ENCODE measurements around the gene TBC1D23.
"Not testable (repeated sequence)": the region's sequence is repeated elsewhere in the genome, so short reads cannot be mapped to it uniquely, and the experiment has no call there.

The TBC1D23 gene

GRCh38 chr3:100254168-100254777, 6.5 kb upstream of the TBC1D23 start:
- peak in 1 of 3 experiments; percentile 11 for DNase-seq (ENCODE audit: low read depth in 2 of 3, low spot score in 2 of 3)

- DNase-seq (ENCODE audit: low read depth in 2 of 3, low spot score in 2 of 3), result no peak
Observed at GRCh38 chr3:100256731-100257151, 4.1 kb upstream of the TBC1D23 start.

GRCh38 chr3:100257586-100257985, 3.2 kb upstream of the TBC1D23 start:
- DNase-seq (ENCODE audit: low read depth in 2 of 3, low spot score in 2 of 3), result no peak

- no peak for DNase-seq (ENCODE audit: low read depth in 2 of 3, low spot score in 2 of 3)
Observed at GRCh38 chr3:100260081-100260684, 609 bp upstream of the TBC1D23 start.

DNA sequence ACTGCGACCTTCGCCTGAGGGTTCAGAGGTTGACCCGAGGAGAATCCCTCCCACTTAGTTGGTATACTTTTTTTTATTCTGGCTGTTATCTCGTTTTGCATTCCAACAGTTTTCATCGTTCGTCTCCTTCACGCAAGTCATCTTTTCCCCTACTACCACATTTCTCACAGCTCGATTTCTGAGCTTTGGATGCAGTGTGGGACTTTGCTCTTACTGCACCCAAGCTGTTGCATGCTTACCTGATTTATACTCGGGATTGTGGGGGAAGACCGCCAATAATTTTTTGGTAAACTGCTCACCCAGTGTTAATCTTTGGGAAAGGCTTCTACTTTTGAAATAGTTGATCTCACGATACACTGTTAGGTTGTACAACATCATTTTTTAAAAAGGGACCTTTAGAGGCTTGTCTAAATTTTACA, 702 bp downstream of the TBC1D23 start:
- DNase-seq (ENCODE audit: low read depth in 2 of 3, low spot score in 2 of 3), result no peak

GRCh38 chr3:100262925-100263324, 2.1 kb downstream of the TBC1D23 start:
- not testable (repeated sequence) for DNase-seq (ENCODE audit: low read depth in 2 of 3, low spot score in 2 of 3)

DNA sequence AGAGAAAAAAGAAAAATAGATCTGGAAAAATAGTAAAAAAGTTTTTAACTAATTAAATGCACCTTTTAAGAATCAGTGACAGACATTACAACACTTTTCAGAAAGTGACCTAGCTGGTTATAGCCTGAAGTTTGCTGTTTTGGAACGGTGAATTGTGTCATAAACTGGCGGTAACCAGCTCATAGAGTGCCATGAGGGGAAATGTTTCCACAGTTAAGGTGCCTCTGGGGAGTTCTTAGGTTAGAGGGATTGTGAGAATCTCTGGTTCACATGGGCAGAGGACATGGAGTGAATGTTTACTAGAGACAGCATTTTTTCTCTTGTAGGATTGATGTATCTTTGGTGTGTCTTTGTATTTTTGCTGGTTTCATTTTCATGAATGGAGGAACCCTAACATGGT, 2.8 kb downstream of the TBC1D23 start:
- no peak for DNase-seq (ENCODE audit: low read depth in 2 of 3, low spot score in 2 of 3)

DNA sequence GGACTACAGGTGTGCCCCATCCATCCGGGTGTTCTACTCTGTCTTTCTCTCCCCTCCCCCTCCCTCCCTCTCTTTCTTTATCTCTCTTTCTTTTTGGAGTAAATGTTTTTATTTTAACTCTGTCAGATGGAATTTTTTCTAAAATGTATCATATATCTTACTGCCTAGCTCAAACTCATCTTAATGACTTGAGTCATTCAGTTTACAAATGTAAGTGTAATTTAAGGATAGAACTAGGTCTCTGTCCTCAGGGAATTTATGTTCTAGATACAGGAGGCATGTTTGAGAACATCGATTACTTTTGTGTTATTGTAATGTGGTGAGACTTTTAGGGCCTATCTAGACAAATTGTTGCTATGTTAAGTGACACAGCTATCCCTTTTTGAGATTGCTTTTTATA, 3.5 kb downstream of the TBC1D23 start:
- DNase-seq (ENCODE audit: low read depth in 2 of 3, low spot score in 2 of 3), result no peak

DNA sequence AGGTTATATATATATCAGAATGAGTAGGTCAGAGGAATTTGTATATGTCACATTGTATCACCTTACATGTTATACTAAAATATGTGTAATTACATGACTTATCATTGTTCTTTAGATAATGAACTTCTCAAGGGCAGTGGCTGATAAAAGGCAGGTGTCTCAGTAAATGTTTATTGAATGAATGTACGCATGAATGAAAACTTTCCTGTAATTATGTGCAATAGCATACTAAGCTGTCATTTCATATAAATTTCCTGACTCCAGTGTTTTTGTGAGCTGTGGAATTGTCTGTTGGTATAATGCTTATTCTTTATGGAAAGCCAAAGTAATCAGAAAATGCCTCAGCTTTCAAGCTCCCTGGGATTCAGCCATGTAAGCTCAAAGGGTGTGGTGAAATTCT, 4.2 kb downstream of the TBC1D23 start:
- no peak for DNase-seq (ENCODE audit: low read depth in 2 of 3, low spot score in 2 of 3)

DNA sequence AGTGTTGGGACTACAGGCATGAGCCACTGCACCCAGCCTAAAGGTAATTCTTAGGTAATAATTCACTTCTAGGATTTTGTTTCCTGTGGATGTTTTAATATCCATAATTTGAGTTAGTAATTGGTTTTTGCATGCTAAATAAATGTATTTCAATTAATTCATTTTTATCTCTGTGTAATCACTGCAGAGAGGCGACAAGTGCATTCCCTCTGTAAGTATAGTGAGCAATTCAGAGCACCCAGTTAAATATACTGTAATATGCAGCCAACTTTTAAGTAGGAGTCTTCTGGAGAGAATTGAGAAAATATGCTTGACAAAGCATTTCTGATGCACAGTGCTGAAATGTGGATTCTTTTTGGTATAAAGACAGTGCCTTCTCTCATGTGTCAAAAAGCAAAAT, 5.7 kb downstream of the TBC1D23 start:
- DNase-seq (ENCODE audit: low read depth in 2 of 3, low spot score in 2 of 3), result no peak

DNA sequence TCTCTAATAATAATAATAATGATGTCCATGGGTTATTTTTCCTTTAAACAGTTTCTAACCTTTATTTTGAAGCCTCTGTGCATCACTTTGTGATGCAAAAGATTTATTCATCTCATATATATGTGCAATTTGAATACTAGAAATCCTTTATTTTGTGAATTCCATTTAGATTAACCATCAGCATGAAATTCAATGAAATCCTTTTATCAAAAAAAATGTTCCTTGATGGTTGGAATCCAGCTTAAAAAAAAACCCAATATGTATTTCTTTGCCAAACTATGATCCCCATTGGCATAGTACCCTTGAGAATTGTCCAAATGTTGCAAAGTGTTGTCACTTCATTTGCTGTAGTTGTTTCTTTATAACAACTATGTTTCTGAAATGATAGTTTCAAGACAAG, 7.4 kb downstream of the TBC1D23 start:
- no peak for DNase-seq (ENCODE audit: low read depth in 2 of 3, low spot score in 2 of 3)

DNA sequence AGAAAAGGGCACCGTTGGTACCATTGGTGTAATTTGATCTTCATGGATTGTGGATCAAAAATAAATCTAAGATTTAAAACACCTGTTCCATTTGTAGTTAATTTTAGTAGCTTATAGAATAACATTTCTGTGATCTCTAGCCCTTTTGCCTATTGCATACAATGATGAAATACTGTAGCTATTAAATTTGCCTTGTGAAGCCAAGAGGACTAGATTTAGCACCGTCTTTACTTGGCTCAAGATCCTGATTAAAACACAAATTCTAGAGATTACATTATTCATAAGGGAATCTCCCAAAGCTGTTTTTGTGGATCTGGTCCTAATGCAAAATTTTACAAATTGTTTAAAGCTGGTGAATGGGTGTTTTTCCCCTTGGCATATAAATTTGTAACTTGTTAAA, 8.2 kb downstream of the TBC1D23 start:
- no peak for DNase-seq (ENCODE audit: low read depth in 2 of 3, low spot score in 2 of 3)

DNA sequence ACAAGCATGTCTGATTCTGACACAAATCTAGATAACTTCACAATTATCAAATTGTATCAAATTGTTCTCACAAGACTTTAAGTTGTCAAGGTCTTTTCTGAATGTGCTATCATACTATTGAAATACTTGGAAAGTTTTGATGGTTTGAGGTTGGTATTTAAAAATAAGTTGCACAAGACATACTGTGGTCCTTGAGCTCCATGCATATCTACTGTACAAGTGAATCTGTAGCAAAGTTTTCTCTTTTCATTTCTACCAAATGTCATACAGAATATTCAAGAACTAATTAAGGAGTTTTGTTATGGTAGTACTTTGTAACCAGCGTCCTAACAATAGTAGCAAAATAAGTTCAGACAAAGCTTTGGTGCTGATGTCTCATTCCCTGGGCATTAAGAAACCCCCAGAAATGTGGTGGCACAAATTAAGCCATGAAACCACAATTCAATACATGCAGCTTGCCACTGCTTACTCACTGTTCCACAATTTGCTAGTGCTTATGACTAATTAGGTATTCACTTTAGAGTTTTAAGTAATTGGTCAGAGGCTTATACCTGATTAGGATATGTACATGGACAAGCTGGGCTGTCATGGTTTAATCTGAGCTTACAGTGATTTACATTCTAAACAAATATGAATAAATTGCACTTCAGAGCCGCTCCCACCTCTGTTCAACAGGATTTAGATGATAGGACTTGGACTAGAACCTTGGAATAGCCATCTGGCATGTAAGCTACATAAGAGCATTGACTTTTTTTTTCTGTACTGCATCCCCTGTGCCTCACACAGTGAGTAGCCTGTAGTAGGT, 8.8 kb downstream of the TBC1D23 start:
- DNase-seq (ENCODE audit: low read depth in 2 of 3, low spot score in 2 of 3), result no peak

DNA sequence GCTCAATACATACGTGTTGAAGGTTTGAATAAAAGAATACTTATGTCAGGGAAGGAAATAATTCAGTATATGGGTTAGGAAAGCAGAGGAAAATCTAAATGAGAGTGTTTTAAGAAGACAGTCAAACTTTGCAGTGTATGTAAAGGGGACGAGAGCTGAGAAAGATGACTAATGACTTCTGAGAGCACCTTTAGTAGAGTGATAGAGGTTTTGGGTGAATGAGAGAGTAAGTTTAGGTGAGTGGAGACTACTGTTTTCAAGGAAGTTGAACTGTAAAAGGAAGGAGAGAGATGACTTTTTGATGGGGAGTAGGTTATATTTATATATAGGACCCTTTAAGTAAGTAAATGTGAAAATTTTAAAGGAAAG, 9.4 kb downstream of the TBC1D23 start:
- DNase-seq (ENCODE audit: low read depth in 2 of 3, low spot score in 2 of 3), result no peak

GRCh38 chr3:100271522-100271921, 10.7 kb downstream of the TBC1D23 start:
- no peak for DNase-seq (ENCODE audit: low read depth in 2 of 3, low spot score in 2 of 3)

DNA sequence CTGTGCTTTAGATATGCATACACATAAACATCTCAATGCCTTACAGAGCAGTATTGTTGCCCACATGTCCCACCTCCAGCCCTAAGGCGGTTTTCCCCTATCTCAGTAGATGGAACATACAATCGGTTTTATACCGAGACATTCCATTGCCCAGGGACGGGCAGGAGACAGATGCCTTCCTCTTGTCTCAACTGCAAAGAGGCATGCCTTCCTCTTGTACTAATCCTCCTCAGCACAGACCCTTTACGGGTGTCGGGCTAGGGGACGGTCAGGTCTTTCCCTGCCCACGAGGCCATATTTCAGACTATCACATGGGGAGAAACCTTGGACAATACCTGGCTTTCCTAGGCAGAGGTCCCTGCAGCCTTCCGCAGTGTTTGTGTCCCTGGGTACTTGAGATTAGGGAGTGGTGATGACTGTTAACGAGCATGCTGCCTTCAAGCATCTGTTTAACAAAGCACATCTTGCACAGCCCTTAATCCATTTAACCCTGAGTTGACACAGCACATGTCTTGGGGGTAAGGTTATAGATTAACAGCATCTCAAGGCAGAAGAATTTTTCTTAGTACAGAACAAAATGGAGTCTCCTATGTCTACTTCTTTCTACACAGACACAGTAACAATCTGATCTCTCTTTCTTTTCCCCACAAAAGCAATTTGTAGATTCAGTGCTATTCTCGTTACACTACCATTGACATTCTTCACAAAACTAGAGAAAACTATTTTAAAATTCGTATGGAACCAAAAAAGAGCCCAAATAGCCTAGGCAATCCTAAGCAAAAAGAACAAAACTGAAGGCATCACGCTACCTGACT, 12.2 kb downstream of the TBC1D23 start:
- not testable (repeated sequence) for DNase-seq (ENCODE audit: low read depth in 2 of 3, low spot score in 2 of 3)

DNA sequence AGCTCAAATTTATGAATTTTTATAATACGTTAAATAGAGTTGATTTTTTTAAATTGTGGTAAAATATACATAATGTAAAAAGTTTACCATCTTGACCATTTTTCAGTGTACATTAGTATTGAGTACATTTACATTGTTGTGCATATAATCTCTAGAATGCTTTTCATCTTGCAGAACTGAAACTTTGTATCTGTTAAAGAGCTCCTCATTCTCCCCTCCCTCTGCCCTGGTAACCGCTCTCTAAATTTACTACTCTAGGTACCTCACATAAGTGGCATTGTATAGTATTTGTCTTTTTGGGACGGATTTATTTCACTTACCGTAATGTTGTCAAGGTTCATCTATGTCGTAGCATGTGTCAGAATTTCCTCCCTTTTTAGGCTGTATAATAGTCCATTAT, 13.6 kb downstream of the TBC1D23 start:
- no peak for DNase-seq (ENCODE audit: low read depth in 2 of 3, low spot score in 2 of 3)

- DNase-seq (ENCODE audit: low read depth in 2 of 3, low spot score in 2 of 3), result no peak
Observed at GRCh38 chr3:100277255-100277800, 16.5 kb downstream of the TBC1D23 start.

DNA sequence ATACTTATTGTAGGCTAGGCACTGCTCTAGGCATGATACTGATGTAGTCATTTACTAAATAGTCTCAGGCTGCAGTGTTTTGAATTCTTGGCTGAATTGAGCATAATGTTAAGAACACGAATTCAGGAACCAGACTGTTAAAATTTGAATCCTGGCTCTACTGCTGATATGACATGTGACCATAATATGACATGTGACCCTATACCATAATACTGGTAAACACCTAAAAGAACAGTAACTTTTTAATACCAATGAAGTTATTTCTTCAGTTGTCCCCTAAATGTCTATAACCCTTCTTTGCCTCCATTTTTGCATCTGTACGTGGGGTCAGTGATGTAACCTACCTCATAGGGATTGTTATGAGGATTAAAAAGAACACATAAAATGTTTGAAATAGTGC, 18.1 kb downstream of the TBC1D23 start:
- DNase-seq (ENCODE audit: low read depth in 2 of 3, low spot score in 2 of 3), result no peak

GRCh38 chr3:100288288-100288894, 27.6 kb downstream of the TBC1D23 start:
- DNase-seq (ENCODE audit: low read depth in 2 of 3, low spot score in 2 of 3), result no peak

DNA sequence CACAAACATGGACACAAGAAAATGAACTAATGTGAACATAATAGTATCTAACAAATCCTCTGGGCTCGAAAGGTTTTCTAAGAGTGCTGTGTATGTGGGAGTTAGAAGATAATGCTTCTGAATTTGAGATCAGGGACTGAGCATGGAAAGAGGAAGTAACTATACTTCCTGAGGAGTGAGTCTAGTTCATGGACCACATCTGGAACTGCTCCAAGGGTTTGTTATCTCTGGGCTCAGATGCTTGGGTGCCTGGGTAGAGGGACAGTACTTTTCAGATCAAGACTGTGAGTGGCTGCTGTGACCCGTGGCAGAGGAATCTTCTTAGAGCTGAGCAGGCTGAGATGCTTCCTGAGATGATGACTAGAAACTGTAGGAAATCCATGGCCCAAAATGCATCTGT, 28.5 kb downstream of the TBC1D23 start:
- no peak for DNase-seq (ENCODE audit: low read depth in 2 of 3, low spot score in 2 of 3)

All from activated CD8-positive, alpha-beta memory T cell treated with anti-CD3 and anti-CD28 coated beads for 48 hours (primary cell).